Measurements from ENCODE around the gene ZNF79. TPM values are rescaled to one million over a fixed set of nuclear protein-coding genes. Genes with fewer than 3 reads are reported as not detected.

ZNF79 gene
- polyA plus RNA-seq, 2 donors = 2.3 to 2.5 TPM

- Histone ChIP-seq H3K27ac (ENCODE audit: low read depth in 2 of 2, low read length in 1 of 2) (no peak overlapping the region), H3K27me3 (ENCODE audit: control insufficient read depth in 1 of 2, insufficient read depth in 2 of 2, low read length in 2 of 2) (no peaks in the 10 kb centered on the region), H3K9me3 (ENCODE audit: control insufficient read depth in 2 of 2, insufficient read depth in 1 of 2, low read depth in 1 of 2, low read length in 1 of 2) (no peaks in the 10 kb centered on the region), H3K4me1 (ENCODE audit: control insufficient read depth in 2 of 2, insufficient read depth in 2 of 2, low read length in 1 of 2) (peaks cover 0 to 2% of the 10 kb centered on the region in 2 donors), H3K36me3 (ENCODE audit: control insufficient read depth in 2 of 2, insufficient read depth in 2 of 2, low read length in 1 of 2) (no peaks in the 10 kb centered on the region), H3K4me3 (ENCODE audit: low read depth in 1 of 2, low read length in 2 of 2) (no peak overlapping the region)
- 65 to 76% methylated on average over 4 of the region's 4 CpGs for WGBS, 2 donors
Observed at GRCh38 chr9:127389381-127390247, 34.6 kb upstream of the ZNF79 start.

- Histone ChIP-seq H3K36me3 (ENCODE audit: control insufficient read depth in 2 of 2, insufficient read depth in 2 of 2, low read length in 1 of 2) (no peaks in the 10 kb centered on the region), H3K4me3 (ENCODE audit: low read depth in 1 of 2, low read length in 2 of 2) (no peak overlapping the region), H3K9me3 (ENCODE audit: control insufficient read depth in 2 of 2, insufficient read depth in 1 of 2, low read depth in 1 of 2, low read length in 1 of 2) (no peaks in the 10 kb centered on the region), H3K27me3 (ENCODE audit: control insufficient read depth in 1 of 2, insufficient read depth in 2 of 2, low read length in 2 of 2) (no peaks in the 10 kb centered on the region), H3K4me1 (ENCODE audit: control insufficient read depth in 2 of 2, insufficient read depth in 2 of 2, low read length in 1 of 2) (peaks cover 0 to 2% of the 10 kb centered on the region in 2 donors), H3K27ac (ENCODE audit: low read depth in 2 of 2, low read length in 1 of 2) (no peak overlapping the region)
- 60 to 65% methylated on average over 2 of the region's 2 CpGs for WGBS, 2 donors
Observed at GRCh38 chr9:127390248-127390545, 34.0 kb upstream of the ZNF79 start.

- Histone ChIP-seq H3K4me1 (ENCODE audit: control insufficient read depth in 2 of 2, insufficient read depth in 2 of 2, low read length in 1 of 2) (peaks cover 0 to 2% of the 10 kb centered on the region in 2 donors), H3K36me3 (ENCODE audit: control insufficient read depth in 2 of 2, insufficient read depth in 2 of 2, low read length in 1 of 2) (no peaks in the 10 kb centered on the region), H3K4me3 (ENCODE audit: low read depth in 1 of 2, low read length in 2 of 2) (no peak overlapping the region), H3K27ac (ENCODE audit: low read depth in 2 of 2, low read length in 1 of 2) (no peak overlapping the region), H3K9me3 (ENCODE audit: control insufficient read depth in 2 of 2, insufficient read depth in 1 of 2, low read depth in 1 of 2, low read length in 1 of 2) (no peaks in the 10 kb centered on the region), H3K27me3 (ENCODE audit: control insufficient read depth in 1 of 2, insufficient read depth in 2 of 2, low read length in 2 of 2) (no peaks in the 10 kb centered on the region)
- WGBS, 2 donors = 58 to 71% methylated on average over 5 of the region's 5 CpGs
Observed at GRCh38 chr9:127390563-127390962, 33.6 kb upstream of the ZNF79 start.

GRCh38 chr9:127392166-127392565 lies 32.0 kb upstream of the ZNF79 start:
- Histone ChIP-seq H3K9me3 (ENCODE audit: control insufficient read depth in 2 of 2, insufficient read depth in 1 of 2, low read depth in 1 of 2, low read length in 1 of 2) (no peaks in the 10 kb centered on the region), H3K36me3 (ENCODE audit: control insufficient read depth in 2 of 2, insufficient read depth in 2 of 2, low read length in 1 of 2) (no peaks in the 10 kb centered on the region), H3K27ac (ENCODE audit: low read depth in 2 of 2, low read length in 1 of 2) (no peak overlapping the region), H3K4me3 (ENCODE audit: low read depth in 1 of 2, low read length in 2 of 2) (no peak overlapping the region), H3K4me1 (ENCODE audit: control insufficient read depth in 2 of 2, insufficient read depth in 2 of 2, low read length in 1 of 2) (peaks cover 0 to 2% of the 10 kb centered on the region in 2 donors), H3K27me3 (ENCODE audit: control insufficient read depth in 1 of 2, insufficient read depth in 2 of 2, low read length in 2 of 2) (no peaks in the 10 kb centered on the region)
- WGBS, 2 donors = 85 to 91% methylated on average over 5 of the region's 5 CpGs

- H3K9me3 ChIP-seq (ENCODE audit: control insufficient read depth in 2 of 2, insufficient read depth in 1 of 2, low read depth in 1 of 2, low read length in 1 of 2) = no peaks in the 10 kb centered on the region
- H3K4me3 ChIP-seq (ENCODE audit: low read depth in 1 of 2, low read length in 2 of 2) = no peak overlapping the region
- H3K27ac ChIP-seq (ENCODE audit: low read depth in 2 of 2, low read length in 1 of 2) = no peak overlapping the region
- no peaks in the 10 kb centered on the region for H3K27me3 ChIP-seq (ENCODE audit: control insufficient read depth in 1 of 2, insufficient read depth in 2 of 2, low read length in 2 of 2)
- 90 to 94% methylated on average over 5 of the region's 5 CpGs for WGBS, 2 donors
- peaks cover 0 to 3% of the 10 kb centered on the region in 2 donors for H3K4me1 ChIP-seq (ENCODE audit: control insufficient read depth in 2 of 2, insufficient read depth in 2 of 2, low read length in 1 of 2)
- no peaks in the 10 kb centered on the region for H3K36me3 ChIP-seq (ENCODE audit: control insufficient read depth in 2 of 2, insufficient read depth in 2 of 2, low read length in 1 of 2)
Observed at GRCh38 chr9:127392976-127393375, 31.2 kb upstream of the ZNF79 start.

- Histone ChIP-seq H3K27me3 (ENCODE audit: control insufficient read depth in 1 of 2, insufficient read depth in 2 of 2, low read length in 2 of 2) (no peaks in the 10 kb centered on the region), H3K9me3 (ENCODE audit: control insufficient read depth in 2 of 2, insufficient read depth in 1 of 2, low read depth in 1 of 2, low read length in 1 of 2) (no peaks in the 10 kb centered on the region), H3K36me3 (ENCODE audit: control insufficient read depth in 2 of 2, insufficient read depth in 2 of 2, low read length in 1 of 2) (no peaks in the 10 kb centered on the region), H3K4me3 (ENCODE audit: low read depth in 1 of 2, low read length in 2 of 2) (no peak overlapping the region), H3K4me1 (ENCODE audit: control insufficient read depth in 2 of 2, insufficient read depth in 2 of 2, low read length in 1 of 2) (peaks cover 0 to 8% of the 10 kb centered on the region in 2 donors), H3K27ac (ENCODE audit: low read depth in 2 of 2, low read length in 1 of 2) (no peak overlapping the region)
- 48 to 56% methylated on average over 2 of the region's 2 CpGs for WGBS, 2 donors
Observed at GRCh38 chr9:127393645-127394044, 30.5 kb upstream of the ZNF79 start.

GRCh38 chr9:127395497-127396252 lies 28.5 kb upstream of the ZNF79 start:
- H3K27me3 ChIP-seq (ENCODE audit: control insufficient read depth in 1 of 2, insufficient read depth in 2 of 2, low read length in 2 of 2) = no peaks in the 10 kb centered on the region
- WGBS, 2 donors = 77% methylated on average over 7 of the region's 7 CpGs
- H3K4me3 ChIP-seq (ENCODE audit: low read depth in 1 of 2, low read length in 2 of 2) = peak overlapping the region in 1 of 2 donors; percentile 55
- H3K9me3 ChIP-seq (ENCODE audit: control insufficient read depth in 2 of 2, insufficient read depth in 1 of 2, low read depth in 1 of 2, low read length in 1 of 2) = no peaks in the 10 kb centered on the region
- H3K36me3 ChIP-seq (ENCODE audit: control insufficient read depth in 2 of 2, insufficient read depth in 2 of 2, low read length in 1 of 2) = no peaks in the 10 kb centered on the region
- H3K27ac ChIP-seq (ENCODE audit: low read depth in 2 of 2, low read length in 1 of 2) = peak overlapping the region in 1 of 2 donors; percentile 67
- peaks cover 0 to 8% of the 10 kb centered on the region in 2 donors for H3K4me1 ChIP-seq (ENCODE audit: control insufficient read depth in 2 of 2, insufficient read depth in 2 of 2, low read length in 1 of 2)

GRCh38 chr9:127396253-127396807 lies 27.9 kb upstream of the ZNF79 start:
- H3K4me1 ChIP-seq (ENCODE audit: control insufficient read depth in 2 of 2, insufficient read depth in 2 of 2, low read length in 1 of 2) = peaks cover 0 to 8% of the 10 kb centered on the region in 2 donors
- peak overlapping the region in 1 of 2 donors; percentile 67 for H3K27ac ChIP-seq (ENCODE audit: low read depth in 2 of 2, low read length in 1 of 2)

GRCh38 chr9:127396808-127397645 lies 27.2 kb upstream of the ZNF79 start, which contains the start of gene SLC2A8:
Gene SLC2A8 (plus strand): TSS chr9:127397169. CDS start chr9:127397231, 62 bp downstream.
- H3K27ac ChIP-seq (ENCODE audit: low read depth in 2 of 2, low read length in 1 of 2) = peak within 1 kb of the TSS; percentile 86 to 91
- H3K4me1 ChIP-seq (ENCODE audit: control insufficient read depth in 2 of 2, insufficient read depth in 2 of 2, low read length in 1 of 2) = peaks cover 0 to 8% of the 10 kb centered on the region in 2 donors
- H3K9me3 ChIP-seq (ENCODE audit: control insufficient read depth in 2 of 2, insufficient read depth in 1 of 2, low read depth in 1 of 2, low read length in 1 of 2) = no peaks in the 10 kb centered on the region
- H3K4me3 ChIP-seq (ENCODE audit: low read depth in 1 of 2, low read length in 2 of 2) = peak within 1 kb of the TSS; percentile 55 to 79
- 0 to 1% methylated on average over 71 to 87 of the region's 87 CpGs for WGBS, 2 donors
- H3K36me3 ChIP-seq (ENCODE audit: control insufficient read depth in 2 of 2, insufficient read depth in 2 of 2, low read length in 1 of 2) = no peaks in the 10 kb centered on the region
- H3K27me3 ChIP-seq (ENCODE audit: control insufficient read depth in 1 of 2, insufficient read depth in 2 of 2, low read length in 2 of 2) = no peaks in the 10 kb centered on the region

More at GRCh38 chr9:127396253-127396807, 27.9 kb upstream of the ZNF79 start:
- 3% methylated on average over 27 of the region's 27 CpGs for WGBS, 2 donors
- no peaks in the 10 kb centered on the region for H3K27me3 ChIP-seq (ENCODE audit: control insufficient read depth in 1 of 2, insufficient read depth in 2 of 2, low read length in 2 of 2)
- no peaks in the 10 kb centered on the region for H3K9me3 ChIP-seq (ENCODE audit: control insufficient read depth in 2 of 2, insufficient read depth in 1 of 2, low read depth in 1 of 2, low read length in 1 of 2)
- peak overlapping the region; percentile 44 to 55 for H3K4me3 ChIP-seq (ENCODE audit: low read depth in 1 of 2, low read length in 2 of 2)
- no peaks in the 10 kb centered on the region for H3K36me3 ChIP-seq (ENCODE audit: control insufficient read depth in 2 of 2, insufficient read depth in 2 of 2, low read length in 1 of 2)

Measured in esophagus (tissue), 2 donors.